Measurements from ENCODE around the gene FMC1. TPM values are rescaled to one million over a fixed set of nuclear protein-coding genes. Genes with fewer than 3 reads are reported as not detected.
A peak's percentile ranks its signal among the peaks of the same experiment; 100 is the strongest.

The FMC1 gene
- polyA plus RNA-seq, 1 donor (not counting 4 experiments of a cell fraction or from before 2014, with no cell fraction given) = 7.8 TPM

GRCh38 chr7:139339698-139340036, 1.5 kb upstream of the FMC1 start:
- H3K4me1 ChIP-seq (ENCODE audit: control insufficient read depth, extremely low read depth, insufficient read depth, low read length) = peaks cover 5% of the 10 kb centered on the region
- no peaks in the 10 kb centered on the region for H3K27me3 ChIP-seq (ENCODE audit: control insufficient read depth, extremely low read depth, insufficient read depth, low read length)
- peaks cover 14% of the 10 kb centered on the region for H3K79me2 ChIP-seq (ENCODE audit: control insufficient read depth, insufficient read depth, low read length)
- no peak overlapping the region for H3K4me2 ChIP-seq (ENCODE audit: control insufficient read depth, extremely low read depth, insufficient read depth, low read depth, low read length)
- peak overlapping the region; percentile 50 to 74 (median 58) for H3K4me3 ChIP-seq (ENCODE audit: control insufficient read depth in 2 of 3, extremely low read depth in 1 of 3, insufficient read depth in 2 of 3, low read depth in 1 of 3, low read length in 3 of 3)
- H3K27ac ChIP-seq (ENCODE audit: control insufficient read depth, insufficient read depth, low read length) = no peak overlapping the region
- H3K36me3 ChIP-seq (ENCODE audit: control insufficient read depth in 2 of 2, extremely low read depth in 1 of 2, insufficient read depth in 2 of 2, low read length in 2 of 2) = no peaks in the 10 kb centered on the region
- dilution Hi-C loops (cut with MboI; ENCODE audit: extremely low pct_ligation_motif_present, low sequenced_read_pairs) = no loop called here
- FAIRE-seq = no peak
- H3K9me3 ChIP-seq (ENCODE audit: control insufficient read depth, low read depth, low read length) = no peaks in the 10 kb centered on the region
- H3K9me1 ChIP-seq (ENCODE audit: control insufficient read depth, extremely low read depth, insufficient read depth, low read length) = no peaks in the 10 kb centered on the region
- no peaks in the 10 kb centered on the region for H4K20me1 ChIP-seq (ENCODE audit: control insufficient read depth, extremely low read depth, insufficient read depth, low read length)
- peak overlapping the region; percentile 71 for H2AFZ ChIP-seq (ENCODE audit: control insufficient read depth, low read length)
- H3K9ac ChIP-seq (ENCODE audit: control insufficient read depth, extremely low read depth, insufficient read depth, low read length) = no peak overlapping the region
- DNase-seq (ENCODE audit: low read depth, low spot score) = no peak
- TF ChIP-seq EZH2 (IDR thresholded peaks at IDR 0.05; ENCODE audit: low read length) = no peak
- TF ChIP-seq CTCF (optimal IDR thresholded peaks at IDR 0.05 in 1 of 3, IDR thresholded peaks at IDR 0.05 in 1 of 3, conservative IDR thresholded peaks at IDR 0.05 in 1 of 3; ENCODE audit: extremely low read depth in 1 of 3, insufficient read depth in 2 of 3, low read length in 3 of 3) = no peak

- Histone ChIP-seq H4K20me1 (ENCODE audit: control insufficient read depth, extremely low read depth, insufficient read depth, low read length) (no peaks in the 10 kb centered on the region), H3K4me1 (ENCODE audit: control insufficient read depth, extremely low read depth, insufficient read depth, low read length) (peaks cover 5% of the 10 kb centered on the region), H3K27me3 (ENCODE audit: control insufficient read depth, extremely low read depth, insufficient read depth, low read length) (no peaks in the 10 kb centered on the region), H3K9ac (ENCODE audit: control insufficient read depth, extremely low read depth, insufficient read depth, low read length) (peak overlapping the region; percentile 99), H3K79me2 (ENCODE audit: control insufficient read depth, insufficient read depth, low read length) (peaks cover 14% of the 10 kb centered on the region), H3K4me2 (ENCODE audit: control insufficient read depth, extremely low read depth, insufficient read depth, low read depth, low read length) (peak overlapping the region; percentile 100), H3K36me3 (ENCODE audit: control insufficient read depth in 2 of 2, extremely low read depth in 1 of 2, insufficient read depth in 2 of 2, low read length in 2 of 2) (no peaks in the 10 kb centered on the region), H3K4me3 (ENCODE audit: control insufficient read depth in 2 of 3, extremely low read depth in 1 of 3, insufficient read depth in 2 of 3, low read depth in 1 of 3, low read length in 3 of 3) (peak overlapping the region; percentile 74 to 97 (median 97)), H3K9me3 (ENCODE audit: control insufficient read depth, low read depth, low read length) (no peaks in the 10 kb centered on the region), H2AFZ (ENCODE audit: control insufficient read depth, low read length) (peak overlapping the region; percentile 71), H3K27ac (ENCODE audit: control insufficient read depth, insufficient read depth, low read length) (peak overlapping the region; percentile 90), H3K9me1 (ENCODE audit: control insufficient read depth, extremely low read depth, insufficient read depth, low read length) (no peaks in the 10 kb centered on the region)
- no peak for TF ChIP-seq EZH2 (IDR thresholded peaks at IDR 0.05; ENCODE audit: low read length)
- peak; percentile 71 to 80 (median 74) for TF ChIP-seq CTCF (optimal IDR thresholded peaks at IDR 0.05 in 1 of 3, IDR thresholded peaks at IDR 0.05 in 1 of 3, conservative IDR thresholded peaks at IDR 0.05 in 1 of 3; ENCODE audit: extremely low read depth in 1 of 3, insufficient read depth in 2 of 3, low read length in 3 of 3)
- peak; percentile 98 for DNase-seq (ENCODE audit: low read depth, low spot score)
- dilution Hi-C loops (cut with MboI; ENCODE audit: extremely low pct_ligation_motif_present, low sequenced_read_pairs) = no loop called here
- peak; percentile 75 for FAIRE-seq
Observed at GRCh38 chr7:139340037-139340807, 915 bp upstream of the FMC1 start.

All from keratinocyte (primary cell).